ENCODE measurements around the gene RALGAPA1. TPM values are rescaled to one million over a fixed set of nuclear protein-coding genes. Genes with fewer than 3 reads are reported as not detected.

RALGAPA1 gene
- total RNA-seq, 6 donors from 2014 or later = 55.5 to 155 (median 61.1) TPM

DNA sequence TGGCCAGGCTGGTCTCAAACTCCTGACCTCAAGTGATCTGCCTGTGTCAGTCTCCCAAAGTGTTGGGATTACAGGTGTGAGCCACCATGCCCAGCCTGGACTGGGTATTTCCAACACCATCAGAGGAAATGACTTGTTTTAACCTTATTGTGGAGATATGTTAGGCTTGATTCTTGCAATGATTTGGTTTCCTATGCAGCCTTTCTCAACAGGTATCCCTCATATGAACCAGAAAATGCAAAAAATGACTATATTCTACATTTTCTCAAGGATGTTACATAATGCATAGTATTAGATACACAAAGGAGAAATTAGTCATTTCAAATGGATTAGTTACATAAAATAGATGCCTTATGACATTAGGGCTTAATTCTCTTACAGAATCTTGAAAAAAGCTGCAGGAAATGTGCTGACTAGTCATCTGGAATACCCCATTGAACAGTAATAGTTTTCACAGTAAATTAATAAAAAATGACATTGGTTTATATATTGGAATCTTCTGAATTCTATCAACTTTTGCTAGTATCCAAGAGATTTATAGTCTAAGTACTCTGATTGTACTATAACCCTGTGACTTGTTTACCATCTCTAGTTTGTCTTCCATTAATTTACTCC, 142.6 kb downstream of the RALGAPA1 start:
- no peak for ATAC-seq (ENCODE audit: low FRiP score in 2 of 2)
- no peak for TF ChIP-seq POLR2A (IDR thresholded peaks at IDR 0.05)
- no peak for TF ChIP-seq POLR2AphosphoS5 (IDR thresholded peaks at IDR 0.05)
- no peak for TF ChIP-seq EP300 (IDR thresholded peaks at IDR 0.05)
- TF ChIP-seq, protein P1, sequence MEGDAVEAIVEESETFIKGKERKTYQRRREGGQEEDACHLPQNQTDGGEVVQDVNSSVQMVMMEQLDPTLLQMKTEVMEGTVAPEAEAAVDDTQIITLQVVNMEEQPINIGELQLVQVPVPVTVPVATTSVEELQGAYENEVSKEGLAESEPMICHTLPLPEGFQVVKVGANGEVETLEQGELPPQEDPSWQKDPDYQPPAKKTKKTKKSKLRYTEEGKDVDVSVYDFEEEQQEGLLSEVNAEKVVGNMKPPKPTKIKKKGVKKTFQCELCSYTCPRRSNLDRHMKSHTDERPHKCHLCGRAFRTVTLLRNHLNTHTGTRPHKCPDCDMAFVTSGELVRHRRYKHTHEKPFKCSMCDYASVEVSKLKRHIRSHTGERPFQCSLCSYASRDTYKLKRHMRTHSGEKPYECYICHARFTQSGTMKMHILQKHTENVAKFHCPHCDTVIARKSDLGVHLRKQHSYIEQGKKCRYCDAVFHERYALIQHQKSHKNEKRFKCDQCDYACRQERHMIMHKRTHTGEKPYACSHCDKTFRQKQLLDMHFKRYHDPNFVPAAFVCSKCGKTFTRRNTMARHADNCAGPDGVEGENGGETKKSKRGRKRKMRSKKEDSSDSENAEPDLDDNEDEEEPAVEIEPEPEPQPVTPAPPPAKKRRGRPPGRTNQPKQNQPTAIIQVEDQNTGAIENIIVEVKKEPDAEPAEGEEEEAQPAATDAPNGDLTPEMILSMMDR (IDR thresholded peaks at IDR 0.05) = no peak

DNA sequence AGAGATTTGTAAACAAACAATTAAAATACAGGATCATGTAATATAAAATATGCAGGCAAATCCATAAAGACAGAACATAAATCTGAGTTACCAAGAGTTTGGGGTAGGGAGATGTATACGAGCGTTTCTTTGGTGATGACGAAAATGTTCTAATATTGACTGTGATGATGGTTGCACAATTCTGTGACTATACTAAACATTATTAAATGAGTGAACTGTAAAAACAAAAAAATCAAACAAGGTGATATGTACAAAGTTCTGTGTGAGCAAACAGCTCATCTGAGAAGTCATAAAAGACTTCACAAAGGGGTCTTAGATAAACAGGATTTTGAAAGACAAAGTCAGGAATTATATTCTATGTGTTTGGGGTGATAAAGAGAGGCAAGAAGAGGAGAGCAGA, 147.2 kb downstream of the RALGAPA1 start:
- peaks cover 0 to 23% (median 5%) of the 10 kb centered on the region in 4 donors for H3K36me3 ChIP-seq

More for the DNA sequence above, 142.6 kb downstream of the RALGAPA1 start:
- no peaks in the 10 kb centered on the region for H3K9me3 ChIP-seq
- no peak for DNase-seq
- no peak overlapping the region for H3K27ac ChIP-seq
- no peaks in the 10 kb centered on the region for H3K27me3 ChIP-seq
- H3K4me1 ChIP-seq = no peaks in the 10 kb centered on the region
- no peak overlapping the region for H3K4me3 ChIP-seq
- peaks cover 0 to 42% (median 14%) of the 10 kb centered on the region in 4 donors for H3K36me3 ChIP-seq

DNA sequence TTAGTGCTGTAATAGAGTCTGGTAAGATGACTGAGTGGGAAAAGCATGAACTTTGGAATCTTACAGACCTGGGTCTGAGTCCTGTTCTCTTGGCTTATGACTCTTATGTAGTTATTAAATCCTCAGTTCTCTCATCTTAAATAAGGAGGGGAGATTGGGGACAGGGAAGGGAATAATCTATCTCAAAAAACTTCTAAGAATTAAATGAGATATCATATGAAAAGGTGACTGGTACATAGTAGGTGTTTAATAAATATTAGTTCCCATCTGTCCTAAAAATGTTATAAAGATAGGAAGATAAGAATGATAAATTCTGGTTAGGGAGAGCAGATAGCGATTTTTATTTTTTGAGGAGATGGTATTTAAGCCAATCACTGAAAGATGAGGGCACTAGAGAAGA, 156.1 kb downstream of the RALGAPA1 start:
- Histone ChIP-seq H3K9me3 (no peaks in the 10 kb centered on the region), H3K4me1 (no peaks in the 10 kb centered on the region), H3K4me3 (no peak overlapping the region), H3K27me3 (no peaks in the 10 kb centered on the region), H3K36me3 (peaks cover 0 to 42% (median 2%) of the 10 kb centered on the region in 4 donors), H3K27ac (no peak overlapping the region)
- 90 to 100% methylated on average over 1 of the region's 1 CpG for WGBS, 2 donors
- DNase-seq = no peak
- ATAC-seq (ENCODE audit: low FRiP score in 2 of 2) = no peak
- TF ChIP-seq, protein P1 (IDR thresholded peaks at IDR 0.05) = no peak

More for the DNA sequence above, 147.2 kb downstream of the RALGAPA1 start:
- no peaks in the 10 kb centered on the region for H3K9me3 ChIP-seq
- no peaks in the 10 kb centered on the region for H3K4me1 ChIP-seq
- no peak overlapping the region for H3K4me3 ChIP-seq
- TF ChIP-seq EP300 (IDR thresholded peaks at IDR 0.05) (no peak), POLR2AphosphoS5 (IDR thresholded peaks at IDR 0.05) (no peak), POLR2A (IDR thresholded peaks at IDR 0.05) (no peak)
- TF ChIP-seq, protein P1 (IDR thresholded peaks at IDR 0.05) = no peak
- DNase-seq (no peak), ATAC-seq (ENCODE audit: low FRiP score in 2 of 2) (no peak)
- 92 to 94% methylated on average over 3 of the region's 3 CpGs for WGBS, 2 donors
- H3K27ac ChIP-seq = no peak overlapping the region
- no peaks in the 10 kb centered on the region for H3K27me3 ChIP-seq

DNA sequence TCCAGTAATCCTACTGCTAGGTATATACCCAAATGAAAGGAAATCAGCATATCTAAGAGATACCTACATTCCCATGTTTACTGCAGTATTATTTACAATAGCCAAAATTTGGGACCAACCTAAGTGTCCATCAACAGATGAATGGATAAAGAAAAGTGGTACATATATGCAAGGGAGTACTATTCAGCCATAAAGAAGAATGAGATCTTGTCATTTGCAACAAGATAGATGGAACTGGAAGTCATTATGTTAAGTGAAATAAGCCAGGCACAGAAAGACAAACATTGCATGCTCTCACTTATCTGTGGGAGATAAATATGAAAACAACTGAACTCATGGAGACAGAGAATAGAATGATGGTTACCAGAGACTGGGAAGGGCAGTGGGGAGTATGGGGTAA, 165.6 kb downstream of the RALGAPA1 start:
- peaks cover 0 to 59% (median 15%) of the 10 kb centered on the region in 4 donors for H3K36me3 ChIP-seq
- H3K4me3 ChIP-seq = no peak overlapping the region
- no peaks in the 10 kb centered on the region for H3K27me3 ChIP-seq
- H3K27ac ChIP-seq = no peak overlapping the region
- peaks cover 0 to 7% (median 2%) of the 10 kb centered on the region in 4 donors for H3K9me3 ChIP-seq
- DNase-seq (no peak), ATAC-seq (ENCODE audit: low FRiP score in 2 of 2) (no peak)
- H3K4me1 ChIP-seq = no peaks in the 10 kb centered on the region
- TF ChIP-seq POLR2AphosphoS5 (IDR thresholded peaks at IDR 0.05) (no peak), EP300 (IDR thresholded peaks at IDR 0.05) (no peak), POLR2A (IDR thresholded peaks at IDR 0.05) (no peak)
- TF ChIP-seq, protein P1 (IDR thresholded peaks at IDR 0.05) = no peak

DNA sequence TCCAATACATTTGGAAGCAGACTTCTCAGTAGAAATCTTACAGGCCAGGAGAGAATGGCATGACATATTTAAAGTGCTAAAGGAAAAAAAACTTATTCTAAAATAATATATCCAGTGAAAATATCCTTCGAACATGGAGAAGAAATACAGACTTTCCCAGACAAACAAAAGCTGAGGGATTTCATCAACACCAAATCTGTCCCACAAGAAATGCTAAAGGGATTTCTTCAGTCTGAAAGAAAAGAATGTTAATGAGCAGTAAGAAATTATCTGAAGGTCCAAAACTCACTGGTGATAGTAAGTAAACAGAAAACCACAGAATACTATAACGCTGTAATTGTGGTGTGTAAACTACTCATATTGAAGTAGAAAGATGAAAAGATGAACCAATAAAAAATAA, 171.2 kb downstream of the RALGAPA1 start:
- ATAC-seq (ENCODE audit: low FRiP score in 2 of 2) (no peak), DNase-seq (no peak)
- H3K36me3 ChIP-seq = peaks cover 0 to 45% (median 16%) of the 10 kb centered on the region in 4 donors
- H3K4me1 ChIP-seq = no peaks in the 10 kb centered on the region
- TF ChIP-seq POLR2A (IDR thresholded peaks at IDR 0.05) (no peak), POLR2AphosphoS5 (IDR thresholded peaks at IDR 0.05) (no peak), EP300 (IDR thresholded peaks at IDR 0.05) (no peak)
- TF ChIP-seq, protein P1 (IDR thresholded peaks at IDR 0.05) = no peak
- H3K4me3 ChIP-seq = no peak overlapping the region
- no peak overlapping the region for H3K27ac ChIP-seq
- WGBS, 2 donors = 78 to 86% methylated on average over 2 of the region's 2 CpGs
- H3K27me3 ChIP-seq = no peaks in the 10 kb centered on the region
- H3K9me3 ChIP-seq = peaks cover 0 to 7% (median 2%) of the 10 kb centered on the region in 4 donors

Data from upper lobe of left lung (tissue), 6 donors.